Fibroblast of villous mesenchyme (primary cell): ENCODE data around the gene NPC1L1. TPM values are rescaled to one million over a fixed set of nuclear protein-coding genes. Genes with fewer than 3 reads are reported as not detected.

Experiments used
- DNase-seq: peaks from one replicate; pipeline ENCODE4 v3.0.0-alpha.2; 2010; ENCODE audit warnings: low read depth
- H3K4me3 ChIP-seq: 2 replicates; pipeline ENCODE4 v1.5.1; 2011; ENCODE audit warnings: low read depth, mild to moderate bottlenecking, low read length
- total RNA-seq: library from RNA; depleted of rRNA; stranded (reverse); fragments of >200 nt; gene quantifications from 2 replicates; pipeline ENCODE4 v1.2.3, GENCODE V29; 2012
- TF ChIP-seq, protein P1 (sequence below): IDR thresholded peaks from 2 replicates; pipeline ENCODE4 v1.5.1; 2012; ENCODE audit warnings: low read depth, mild to moderate bottlenecking, low read length; ENCODE audit not compliant: insufficient read depth

NPC1L1 gene
- total RNA-seq, 1 donor = not detected

DNA sequence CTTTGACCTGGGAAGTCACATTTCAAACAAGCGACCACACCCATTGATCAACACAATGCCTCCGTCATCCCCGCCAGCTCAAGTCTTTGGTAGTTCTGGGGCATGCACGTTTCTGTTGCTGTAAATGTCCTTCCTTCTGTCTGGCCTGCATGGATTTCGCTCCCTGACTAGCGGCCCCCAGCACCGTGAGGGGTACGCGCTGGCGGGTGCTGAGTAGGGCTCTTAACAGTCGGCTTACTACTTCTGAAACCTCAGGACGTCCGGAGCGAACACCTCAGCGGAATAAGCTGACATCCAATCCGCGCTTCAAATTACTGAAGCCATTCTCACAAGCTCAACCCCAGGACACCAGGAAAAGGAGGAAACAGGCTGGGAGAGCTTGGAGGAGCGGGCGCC lies 51.2 kb downstream of the NPC1L1 start:
- peak overlapping the region; percentile 80 for H3K4me3 ChIP-seq
- DNase-seq = peak; percentile 36
- TF ChIP-seq, protein P1, sequence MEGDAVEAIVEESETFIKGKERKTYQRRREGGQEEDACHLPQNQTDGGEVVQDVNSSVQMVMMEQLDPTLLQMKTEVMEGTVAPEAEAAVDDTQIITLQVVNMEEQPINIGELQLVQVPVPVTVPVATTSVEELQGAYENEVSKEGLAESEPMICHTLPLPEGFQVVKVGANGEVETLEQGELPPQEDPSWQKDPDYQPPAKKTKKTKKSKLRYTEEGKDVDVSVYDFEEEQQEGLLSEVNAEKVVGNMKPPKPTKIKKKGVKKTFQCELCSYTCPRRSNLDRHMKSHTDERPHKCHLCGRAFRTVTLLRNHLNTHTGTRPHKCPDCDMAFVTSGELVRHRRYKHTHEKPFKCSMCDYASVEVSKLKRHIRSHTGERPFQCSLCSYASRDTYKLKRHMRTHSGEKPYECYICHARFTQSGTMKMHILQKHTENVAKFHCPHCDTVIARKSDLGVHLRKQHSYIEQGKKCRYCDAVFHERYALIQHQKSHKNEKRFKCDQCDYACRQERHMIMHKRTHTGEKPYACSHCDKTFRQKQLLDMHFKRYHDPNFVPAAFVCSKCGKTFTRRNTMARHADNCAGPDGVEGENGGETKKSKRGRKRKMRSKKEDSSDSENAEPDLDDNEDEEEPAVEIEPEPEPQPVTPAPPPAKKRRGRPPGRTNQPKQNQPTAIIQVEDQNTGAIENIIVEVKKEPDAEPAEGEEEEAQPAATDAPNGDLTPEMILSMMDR = no peak

DNA sequence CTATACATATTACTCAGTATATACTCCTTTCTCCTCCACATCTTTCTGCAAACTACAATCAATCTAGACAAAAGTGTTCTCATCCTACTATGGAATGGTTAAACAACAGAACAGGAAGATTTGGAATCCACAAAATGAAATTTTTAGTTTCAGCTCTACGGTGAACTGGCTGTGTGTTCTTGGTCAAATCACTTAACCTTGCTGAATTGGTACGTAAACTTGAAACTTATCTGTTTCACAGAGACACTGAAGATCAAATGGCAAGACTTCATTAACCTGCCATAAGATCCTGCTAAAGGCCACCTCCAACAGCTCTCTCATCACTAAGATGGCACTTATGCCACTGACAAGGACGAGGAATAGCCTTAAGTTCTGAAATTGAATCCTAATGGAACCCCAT lies 52.2 kb downstream of the NPC1L1 start:
- TF ChIP-seq, protein P1 = no peak
- DNase-seq = no peak
- peak overlapping the region; percentile 80 for H3K4me3 ChIP-seq

DNA sequence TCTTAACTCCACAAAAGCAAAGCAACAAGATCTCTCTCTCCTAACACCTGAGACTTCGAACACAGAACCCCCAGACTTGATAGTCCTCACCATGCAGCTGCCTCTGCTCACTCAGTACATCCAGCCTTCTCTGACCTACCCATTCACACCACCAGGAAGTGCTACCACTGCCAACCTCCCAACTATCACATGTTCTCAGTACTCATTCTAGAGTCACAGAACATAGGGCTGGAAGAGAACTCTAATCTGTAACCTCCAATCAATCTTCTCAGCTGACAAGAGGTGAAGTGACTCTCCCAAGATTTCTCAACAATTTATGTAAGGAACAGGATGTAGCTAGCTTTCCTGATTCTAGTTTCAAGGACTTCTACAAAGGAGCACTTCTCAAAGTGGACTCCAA lies 54.4 kb downstream of the NPC1L1 start:
- no peak overlapping the region for H3K4me3 ChIP-seq
- peak; percentile 14 for DNase-seq
- TF ChIP-seq, protein P1 = peak; percentile 12

DNA sequence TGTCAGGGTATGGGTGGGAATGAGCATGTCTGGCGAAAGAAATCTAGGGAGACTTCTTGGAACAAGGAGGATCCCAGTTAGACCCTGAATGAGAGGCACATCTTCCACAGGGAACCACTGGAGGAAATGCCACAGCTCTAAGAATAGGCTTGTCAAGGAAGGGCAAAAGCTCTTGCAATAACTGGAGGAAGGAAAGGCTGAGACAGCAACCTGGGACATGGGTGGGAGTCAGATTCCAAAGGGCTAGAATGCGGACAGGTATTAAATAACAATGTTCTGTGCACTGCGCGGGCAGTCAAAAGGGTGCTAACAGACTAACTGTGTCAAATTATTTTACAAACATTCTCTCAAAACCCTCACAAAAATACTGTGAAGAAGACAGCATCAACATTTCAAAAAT lies 55.1 kb downstream of the NPC1L1 start:
- TF ChIP-seq, protein P1 = no peak
- no peak for DNase-seq

DNA sequence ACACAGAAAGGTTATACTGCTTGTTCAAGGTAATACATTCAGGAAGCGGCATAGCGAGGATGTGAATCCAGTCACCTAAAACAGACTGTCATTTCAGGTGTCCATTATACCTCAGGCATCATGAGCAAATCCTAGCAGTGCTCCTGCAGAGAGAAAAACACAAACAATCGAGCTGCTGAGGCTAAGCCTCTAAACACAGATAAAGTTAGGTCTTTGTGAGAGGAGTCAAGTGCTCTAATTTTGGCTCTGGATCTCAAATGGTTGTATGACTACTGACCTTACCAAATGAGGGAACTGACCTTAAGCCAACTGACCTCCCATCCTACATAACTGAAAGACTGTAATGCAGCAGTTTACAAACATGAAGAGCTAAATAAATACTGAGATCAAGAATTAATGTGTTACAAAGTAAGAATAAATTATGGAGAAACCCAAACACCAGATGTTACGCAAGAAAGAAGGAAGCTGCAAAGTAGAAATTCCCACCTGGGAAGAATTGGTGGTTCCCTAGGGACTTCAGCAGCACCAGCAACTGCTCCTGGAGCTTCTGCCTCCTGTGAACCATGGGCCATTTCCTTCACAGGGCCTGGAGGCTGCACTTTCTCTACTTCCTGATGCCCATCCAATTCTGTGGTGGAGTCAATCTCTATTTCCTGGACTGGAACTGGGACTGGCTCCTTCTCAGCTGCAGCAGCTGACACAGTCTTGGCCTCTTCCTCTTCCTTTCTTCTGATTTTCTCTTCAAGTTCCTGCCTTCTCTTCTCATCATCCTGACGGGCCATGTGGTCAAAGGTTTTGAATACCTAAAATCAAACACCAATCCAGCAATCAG lies 56.4 kb downstream of the NPC1L1 start:
- no peak overlapping the region for H3K4me3 ChIP-seq
- no peak for DNase-seq
- TF ChIP-seq, protein P1 = no peak

More for the DNA sequence above, 55.1 kb downstream of the NPC1L1 start:
- no peak overlapping the region for H3K4me3 ChIP-seq

DNA sequence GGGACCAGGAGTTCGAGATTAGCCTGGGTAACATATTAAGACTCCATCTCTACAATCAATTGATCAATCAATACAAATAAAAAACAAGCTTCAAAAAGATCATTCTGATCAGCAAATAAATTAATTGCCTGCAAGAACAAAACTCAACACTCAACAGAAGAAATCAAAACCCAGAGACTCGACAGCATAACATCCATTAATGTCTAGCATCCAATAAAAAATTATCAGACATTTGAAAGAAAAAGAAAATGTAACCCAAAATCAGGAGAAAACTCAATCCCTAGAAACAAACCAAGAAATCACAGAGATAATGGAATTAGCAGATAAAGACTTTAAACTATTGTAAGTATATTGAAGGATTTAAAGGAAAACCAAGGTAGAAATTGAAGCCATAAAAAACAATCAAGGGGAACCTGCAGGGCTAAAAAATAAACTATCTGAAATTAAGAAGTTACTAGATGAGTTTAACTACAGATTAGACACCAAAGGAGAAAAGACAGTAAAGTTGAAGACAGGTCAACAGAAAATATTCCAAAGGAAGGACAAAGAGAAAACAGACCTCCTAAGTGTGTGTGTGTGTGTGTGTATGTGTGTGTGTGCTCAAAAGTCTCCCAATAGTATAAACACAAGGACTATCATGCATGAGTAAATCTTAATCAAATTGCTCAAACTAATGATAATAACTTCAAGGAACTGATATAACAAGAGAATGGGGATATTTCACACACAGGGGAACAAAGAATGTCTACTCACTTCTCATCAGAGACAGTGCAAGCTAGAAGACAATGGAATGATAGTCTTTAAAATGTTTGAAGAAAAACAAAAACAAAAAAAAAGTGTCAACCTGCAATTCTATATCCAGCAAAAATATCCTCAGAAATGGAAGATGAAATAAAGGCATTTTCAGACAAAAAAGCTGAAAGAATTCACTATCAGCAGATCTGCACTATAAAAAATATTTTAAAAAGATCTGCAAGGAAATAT lies 58.3 kb downstream of the NPC1L1 start:
- H3K4me3 ChIP-seq = no peak overlapping the region
- TF ChIP-seq, protein P1 = no peak
- DNase-seq = no peak
